Raji (cell line): ENCODE results near the gene DENND1A.

Source experiments
- POLR2A ChIP-seq: IDR thresholded peaks from 2 replicates; pipeline ENCODE4 v1.6.1; 2011; ENCODE audit warnings: low read depth, low read length, control low read depth; ENCODE audit not compliant: insufficient read depth

DENND1A gene

GRCh38 chr9:123420592-123421111, 509.3 kb downstream of the DENND1A start:
- TF ChIP-seq POLR2A, result no peak

GRCh38 chr9:123419721-123420591, 510.0 kb downstream of the DENND1A start:
- TF ChIP-seq POLR2A, result no peak

GRCh38 chr9:123419091-123419490, 510.8 kb downstream of the DENND1A start:
- no peak for TF ChIP-seq POLR2A

- TF ChIP-seq POLR2A, result no peak
These were observed 511.4 kb downstream of the DENND1A start for GRCh38 chr9:123418506-123418905.

GRCh38 chr9:123418052-123418430, 511.9 kb downstream of the DENND1A start:
- no peak for TF ChIP-seq POLR2A

- TF ChIP-seq POLR2A, result no peak
These were observed 512.5 kb downstream of the DENND1A start for GRCh38 chr9:123417289-123418051.

- no peak for TF ChIP-seq POLR2A
These were observed 513.8 kb downstream of the DENND1A start for GRCh38 chr9:123416176-123416575.

GRCh38 chr9:123414936-123415930, 514.7 kb downstream of the DENND1A start:
- no peak for TF ChIP-seq POLR2A

GRCh38 chr9:123414204-123414603, 515.7 kb downstream of the DENND1A start:
- no peak for TF ChIP-seq POLR2A

GRCh38 chr9:123412171-123412820, 517.6 kb downstream of the DENND1A start:
- no peak for TF ChIP-seq POLR2A

- no peak for TF ChIP-seq POLR2A
These were observed 518.3 kb downstream of the DENND1A start for GRCh38 chr9:123411636-123412035.

- no peak for TF ChIP-seq POLR2A
These were observed 518.7 kb downstream of the DENND1A start for GRCh38 chr9:123411191-123411590.

- TF ChIP-seq POLR2A, result no peak
These were observed 519.5 kb downstream of the DENND1A start for GRCh38 chr9:123410281-123410910.

- no peak for TF ChIP-seq POLR2A
These were observed 521.3 kb downstream of the DENND1A start for GRCh38 chr9:123408313-123409262.
